IMR-90 (cell line): Measurements from ENCODE around the gene LRRC4C.

Experiments
- BHLHE40 ChIP-seq: fragments of 150-350 bp; IDR thresholded peaks from 2 replicates; pipeline ENCODE4 v1.6.1; 2016; ENCODE audit warnings: mild to moderate bottlenecking, low read depth, low read length
- CEBPB ChIP-seq: IDR thresholded peaks from 2 replicates; pipeline ENCODE4 v1.6.1; 2012; ENCODE audit warnings: low read depth, low read length, improper control_type of control experiment
- FOS ChIP-seq: fragments of 150-350 bp; IDR thresholded peaks from 2 replicates; pipeline ENCODE4 v1.6.1; 2016; ENCODE audit warnings: low read depth, low read length
- MXI1 ChIP-seq: IDR thresholded peaks from 2 replicates; pipeline ENCODE4 v1.6.1; 2012; ENCODE audit warnings: low read depth, mild to moderate bottlenecking, low read length, moderate library complexity, borderline replicate concordance
- NFE2L2 ChIP-seq: fragments of 150-350 bp; IDR thresholded peaks from 2 replicates; pipeline ENCODE4 v1.6.1; 2016; ENCODE audit warnings: low read depth, mild to moderate bottlenecking, low read length
- POLR2A ChIP-seq: IDR thresholded peaks from 2 replicates; pipeline ENCODE4 v1.6.1; 2012; ENCODE audit warnings: mild to moderate bottlenecking, low read depth, low read length
- RAD21 ChIP-seq: IDR thresholded peaks from 2 replicates; pipeline ENCODE4 v1.6.1; 2012; ENCODE audit warnings: low read length, improper control_type of control experiment
- RCOR1 ChIP-seq: IDR thresholded peaks from 2 replicates; pipeline ENCODE4 v1.6.1; 2012; ENCODE audit warnings: mild to moderate bottlenecking, low read length, improper control_type of control experiment; ENCODE audit not compliant: insufficient replicate concordance
- SMC3 ChIP-seq: fragments of 150-350 bp; IDR thresholded peaks from 2 replicates; pipeline ENCODE4 v1.6.1; 2016; ENCODE audit warnings: low read depth, mild to moderate bottlenecking, antibody characterized with exemption, low read length, moderate library complexity
- TF ChIP-seq, protein P1 (sequence below): conservative IDR thresholded peaks from 2 replicates; pipeline ENCODE4 v1.5.1; 2012; ENCODE audit warnings: mild to moderate bottlenecking, low read depth, low read length, improper control_type of control experiment

DNA sequence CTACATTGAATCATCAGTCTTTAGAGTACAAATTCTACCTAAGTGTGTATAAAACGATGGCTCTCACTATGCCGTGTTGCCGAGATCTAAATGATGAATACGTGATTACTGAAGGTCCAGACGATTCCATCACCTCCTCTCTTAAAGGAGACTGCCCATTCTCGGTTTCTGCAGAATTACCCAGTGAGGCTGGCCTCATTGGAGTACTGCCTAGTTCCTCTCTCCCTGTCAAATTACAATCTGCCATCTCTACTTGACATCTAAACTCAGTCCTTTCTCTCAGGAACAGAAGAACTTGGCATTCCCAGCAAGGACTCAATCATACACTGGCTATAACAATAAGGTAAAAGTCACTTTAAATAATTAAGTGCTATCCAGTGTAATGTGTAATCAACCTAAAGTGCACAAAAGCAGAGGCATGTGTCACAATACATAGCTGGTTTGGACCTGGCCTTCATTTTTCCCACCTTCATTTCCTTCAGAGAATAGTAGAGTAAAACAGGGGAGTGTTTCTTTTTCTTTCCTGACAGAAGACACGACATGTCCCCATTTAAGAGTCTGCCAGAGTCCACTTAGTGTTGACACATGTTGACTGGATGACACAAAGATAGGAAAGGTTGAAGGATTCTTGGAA lies 634.1 kb downstream of the LRRC4C start:
- TF ChIP-seq MXI1 (no peak), FOS (no peak), CEBPB (no peak), NFE2L2 (no peak), POLR2A (no peak), BHLHE40 (no peak), RCOR1 (no peak), SMC3 (no peak), RAD21 (no peak)
- TF ChIP-seq, protein P1, sequence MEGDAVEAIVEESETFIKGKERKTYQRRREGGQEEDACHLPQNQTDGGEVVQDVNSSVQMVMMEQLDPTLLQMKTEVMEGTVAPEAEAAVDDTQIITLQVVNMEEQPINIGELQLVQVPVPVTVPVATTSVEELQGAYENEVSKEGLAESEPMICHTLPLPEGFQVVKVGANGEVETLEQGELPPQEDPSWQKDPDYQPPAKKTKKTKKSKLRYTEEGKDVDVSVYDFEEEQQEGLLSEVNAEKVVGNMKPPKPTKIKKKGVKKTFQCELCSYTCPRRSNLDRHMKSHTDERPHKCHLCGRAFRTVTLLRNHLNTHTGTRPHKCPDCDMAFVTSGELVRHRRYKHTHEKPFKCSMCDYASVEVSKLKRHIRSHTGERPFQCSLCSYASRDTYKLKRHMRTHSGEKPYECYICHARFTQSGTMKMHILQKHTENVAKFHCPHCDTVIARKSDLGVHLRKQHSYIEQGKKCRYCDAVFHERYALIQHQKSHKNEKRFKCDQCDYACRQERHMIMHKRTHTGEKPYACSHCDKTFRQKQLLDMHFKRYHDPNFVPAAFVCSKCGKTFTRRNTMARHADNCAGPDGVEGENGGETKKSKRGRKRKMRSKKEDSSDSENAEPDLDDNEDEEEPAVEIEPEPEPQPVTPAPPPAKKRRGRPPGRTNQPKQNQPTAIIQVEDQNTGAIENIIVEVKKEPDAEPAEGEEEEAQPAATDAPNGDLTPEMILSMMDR: no peak
